ENCODE results near the gene P2RY13.

P2RY13 gene

GRCh38 chr3:151309566-151309965 lies 19.8 kb downstream of the P2RY13 start:
- no peak for TF ChIP-seq EP300 (IDR thresholded peaks at IDR 0.05; ENCODE audit: borderline replicate concordance)
- no peak for TF ChIP-seq TAF1 (IDR thresholded peaks at IDR 0.05; ENCODE audit: low read depth)
- no peak for TF ChIP-seq FOXM1 (IDR thresholded peaks at IDR 0.05; ENCODE audit: borderline replicate concordance, low read depth)
- TF ChIP-seq CEBPB (IDR thresholded peaks at IDR 0.05) = no peak
- no peak for TF ChIP-seq TEAD4 (IDR thresholded peaks at IDR 0.05)

- no peak for TF ChIP-seq USF1 (IDR thresholded peaks at IDR 0.05)
- TF ChIP-seq TEAD4 (IDR thresholded peaks at IDR 0.05) = no peak
- no peak for TF ChIP-seq EGR1 (IDR thresholded peaks at IDR 0.05)
- TF ChIP-seq REST (IDR thresholded peaks at IDR 0.05; ENCODE audit: low read depth) = no peak
- no peak for TF ChIP-seq RAD21 (IDR thresholded peaks at IDR 0.05; ENCODE audit: low read depth)
- no peak for TF ChIP-seq TCF12 (IDR thresholded peaks at IDR 0.05; ENCODE audit: low read depth)
- no peak for TF ChIP-seq CREB1 (IDR thresholded peaks at IDR 0.05; ENCODE audit: low read depth)
- no peak for TF ChIP-seq FOXM1 (IDR thresholded peaks at IDR 0.05; ENCODE audit: borderline replicate concordance, low read depth)
- no peak for TF ChIP-seq TAF1 (IDR thresholded peaks at IDR 0.05; ENCODE audit: low read depth)
- TF ChIP-seq MAX (IDR thresholded peaks at IDR 0.05) = no peak
- TF ChIP-seq YY1 (IDR thresholded peaks at IDR 0.05; ENCODE audit: low read depth) = no peak
- no peak for TF ChIP-seq CEBPB (IDR thresholded peaks at IDR 0.05)
- no peak for TF ChIP-seq NFIC (IDR thresholded peaks at IDR 0.05)
- no peak for TF ChIP-seq EP300 (IDR thresholded peaks at IDR 0.05; ENCODE audit: borderline replicate concordance)
- TF ChIP-seq ZBTB7A (IDR thresholded peaks at IDR 0.05; ENCODE audit: low read depth) = no peak
Measured at GRCh38 chr3:151307583-151308488, 21.5 kb downstream of the P2RY13 start.

GRCh38 chr3:151307131-151307530 lies 22.2 kb downstream of the P2RY13 start:
- TF ChIP-seq USF1 (IDR thresholded peaks at IDR 0.05) (no peak), ZBTB7A (IDR thresholded peaks at IDR 0.05; ENCODE audit: low read depth) (no peak), CREB1 (IDR thresholded peaks at IDR 0.05; ENCODE audit: low read depth) (no peak), EGR1 (IDR thresholded peaks at IDR 0.05) (no peak), FOXM1 (IDR thresholded peaks at IDR 0.05; ENCODE audit: borderline replicate concordance, low read depth) (no peak), EP300 (IDR thresholded peaks at IDR 0.05; ENCODE audit: borderline replicate concordance) (no peak), MAX (IDR thresholded peaks at IDR 0.05) (no peak)

- TF ChIP-seq TEAD4 (IDR thresholded peaks at IDR 0.05) = no peak
- no peak for TF ChIP-seq ZBTB7A (IDR thresholded peaks at IDR 0.05; ENCODE audit: low read depth)
- TF ChIP-seq CEBPB (IDR thresholded peaks at IDR 0.05) = no peak
- no peak for TF ChIP-seq NFIC (IDR thresholded peaks at IDR 0.05)
- TF ChIP-seq EGR1 (IDR thresholded peaks at IDR 0.05) = no peak
- TF ChIP-seq USF1 (IDR thresholded peaks at IDR 0.05) = no peak
- no peak for TF ChIP-seq TAF1 (IDR thresholded peaks at IDR 0.05; ENCODE audit: low read depth)
- no peak for TF ChIP-seq YY1 (IDR thresholded peaks at IDR 0.05; ENCODE audit: low read depth)
- no peak for TF ChIP-seq REST (IDR thresholded peaks at IDR 0.05; ENCODE audit: low read depth)
- no peak for TF ChIP-seq EP300 (IDR thresholded peaks at IDR 0.05; ENCODE audit: borderline replicate concordance)
- TF ChIP-seq CREB1 (IDR thresholded peaks at IDR 0.05; ENCODE audit: low read depth) = no peak
Measured at GRCh38 chr3:151306168-151306810, 23.1 kb downstream of the P2RY13 start.

- no peak for TF ChIP-seq RAD21 (IDR thresholded peaks at IDR 0.05; ENCODE audit: low read depth)
- no peak for TF ChIP-seq REST (IDR thresholded peaks at IDR 0.05; ENCODE audit: low read depth)
- TF ChIP-seq NFIC (IDR thresholded peaks at IDR 0.05) = no peak
- no peak for TF ChIP-seq FOXM1 (IDR thresholded peaks at IDR 0.05; ENCODE audit: borderline replicate concordance, low read depth)
- TF ChIP-seq USF1 (IDR thresholded peaks at IDR 0.05) = no peak
- no peak for TF ChIP-seq CREB1 (IDR thresholded peaks at IDR 0.05; ENCODE audit: low read depth)
- TF ChIP-seq CEBPB (IDR thresholded peaks at IDR 0.05) = no peak
- no peak for TF ChIP-seq TEAD4 (IDR thresholded peaks at IDR 0.05)
- no peak for TF ChIP-seq ZBTB7A (IDR thresholded peaks at IDR 0.05; ENCODE audit: low read depth)
Measured at GRCh38 chr3:151305775-151306151, 23.6 kb downstream of the P2RY13 start.
